Activated CD4-positive, alpha-beta T cell treated with anti-CD3 and anti-CD28 coated beads, Interleukin-2, amount 50 U/mL, for 1 hour (primary cell): ENCODE results near the gene NCOR2.

Source experiments
- DNase-seq: peaks from one replicate; pipeline ENCODE4 v3.0.0-alpha.2; 2020

The NCOR2 gene

GRCh38 chr12:124566997-124567672, at the start of gene NCOR2:
Gene NCOR2 (minus strand): TSS chr12:124567612. CDS start chr12:124495251, 72,361 bp downstream.
- peak; percentile 45 for DNase-seq

- DNase-seq: no peak
These were observed 49.2 kb upstream of the NCOR2 start for GRCh38 chr12:124616394-124617221.

- DNase-seq: no peak
These were observed 47.3 kb upstream of the NCOR2 start for GRCh38 chr12:124614512-124615292.

- no peak for DNase-seq
These were observed 45.8 kb upstream of the NCOR2 start for GRCh38 chr12:124613151-124613585.

GRCh38 chr12:124612410-124612680, 44.9 kb upstream of the NCOR2 start:
- no peak for DNase-seq

- DNase-seq: no peak
These were observed 44.4 kb upstream of the NCOR2 start for GRCh38 chr12:124611559-124612409.

- no peak for DNase-seq
These were observed 43.5 kb upstream of the NCOR2 start for GRCh38 chr12:124610629-124611558.

GRCh38 chr12:124610021-124610612, 42.7 kb upstream of the NCOR2 start:
- DNase-seq: no peak

- DNase-seq: peak; percentile 86
These were observed 41.9 kb upstream of the NCOR2 start for GRCh38 chr12:124609041-124609989.

GRCh38 chr12:124608450-124608870, 41.0 kb upstream of the NCOR2 start:
- DNase-seq: no peak

GRCh38 chr12:124607681-124608425, 40.4 kb upstream of the NCOR2 start:
- DNase-seq: no peak

- DNase-seq: no peak
These were observed 38.7 kb upstream of the NCOR2 start for GRCh38 chr12:124605883-124606774.

- no peak for DNase-seq
These were observed 37.9 kb upstream of the NCOR2 start for GRCh38 chr12:124605150-124605882.

- DNase-seq: no peak
These were observed 36.9 kb upstream of the NCOR2 start for GRCh38 chr12:124604264-124604680.

GRCh38 chr12:124603831-124604251, 36.4 kb upstream of the NCOR2 start:
- no peak for DNase-seq

- no peak for DNase-seq
These were observed 35.7 kb upstream of the NCOR2 start for GRCh38 chr12:124603100-124603541.

GRCh38 chr12:124601706-124602105, 34.3 kb upstream of the NCOR2 start:
- DNase-seq: no peak
